MM.1S (cell line): ENCODE results near the gene HTRA1.

Source experiments
- EZH2 ChIP-seq: fragments of 300-600 bp; sonication (generic); optimal IDR thresholded peaks from 2 replicates; pipeline ENCODE3; 2017; ENCODE audit warnings: low read depth, mild to moderate bottlenecking, antibody characterized with exemption, low read length, mixed read lengths
- TF ChIP-seq, protein P1 (sequence below): fragments of 300-600 bp; sonication (generic); IDR thresholded peaks from 2 replicates; pipeline ENCODE4 v1.5.1; 2016; ENCODE audit warnings: antibody characterized with exemption, low read length, mixed read lengths

DNA sequence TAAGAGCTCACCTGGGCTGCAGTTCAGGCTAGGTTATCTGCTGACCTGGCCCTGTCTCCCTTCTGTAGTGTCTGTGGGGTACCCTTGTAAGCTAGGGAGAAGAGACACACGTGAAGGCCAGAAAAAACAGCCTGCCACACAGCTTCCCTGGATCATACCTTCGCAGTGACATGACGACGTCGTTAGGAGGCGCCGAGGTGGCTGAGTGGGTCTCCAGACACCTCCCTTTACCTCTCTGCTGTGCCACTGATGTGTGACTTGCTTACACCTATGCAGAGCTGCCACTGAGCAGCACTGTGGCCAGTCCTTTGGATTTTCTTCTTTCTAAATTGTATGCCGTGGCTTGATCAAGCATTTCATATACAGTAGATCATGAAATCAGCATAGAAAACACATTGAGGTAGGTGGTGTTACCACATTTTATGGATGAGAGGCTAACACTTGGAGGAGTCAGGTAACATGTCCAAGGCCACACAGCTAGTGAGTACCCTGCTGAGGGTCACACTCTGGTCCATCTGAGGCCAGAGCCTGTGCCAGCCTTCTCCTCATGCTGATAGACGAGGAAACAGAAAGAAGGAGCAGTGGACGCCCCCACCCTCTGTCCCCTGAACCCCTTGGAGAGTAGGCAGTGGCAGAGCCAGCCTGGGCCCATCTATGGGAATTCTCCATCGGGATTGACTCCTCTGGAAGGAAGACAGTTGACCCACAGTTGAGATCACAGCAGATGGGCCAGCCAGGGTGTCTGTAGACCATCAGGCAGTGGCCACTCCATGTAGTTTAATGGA is 23.1 kb downstream of the HTRA1 start:
- TF ChIP-seq, protein P1, sequence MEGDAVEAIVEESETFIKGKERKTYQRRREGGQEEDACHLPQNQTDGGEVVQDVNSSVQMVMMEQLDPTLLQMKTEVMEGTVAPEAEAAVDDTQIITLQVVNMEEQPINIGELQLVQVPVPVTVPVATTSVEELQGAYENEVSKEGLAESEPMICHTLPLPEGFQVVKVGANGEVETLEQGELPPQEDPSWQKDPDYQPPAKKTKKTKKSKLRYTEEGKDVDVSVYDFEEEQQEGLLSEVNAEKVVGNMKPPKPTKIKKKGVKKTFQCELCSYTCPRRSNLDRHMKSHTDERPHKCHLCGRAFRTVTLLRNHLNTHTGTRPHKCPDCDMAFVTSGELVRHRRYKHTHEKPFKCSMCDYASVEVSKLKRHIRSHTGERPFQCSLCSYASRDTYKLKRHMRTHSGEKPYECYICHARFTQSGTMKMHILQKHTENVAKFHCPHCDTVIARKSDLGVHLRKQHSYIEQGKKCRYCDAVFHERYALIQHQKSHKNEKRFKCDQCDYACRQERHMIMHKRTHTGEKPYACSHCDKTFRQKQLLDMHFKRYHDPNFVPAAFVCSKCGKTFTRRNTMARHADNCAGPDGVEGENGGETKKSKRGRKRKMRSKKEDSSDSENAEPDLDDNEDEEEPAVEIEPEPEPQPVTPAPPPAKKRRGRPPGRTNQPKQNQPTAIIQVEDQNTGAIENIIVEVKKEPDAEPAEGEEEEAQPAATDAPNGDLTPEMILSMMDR: no peak
- no peak for TF ChIP-seq EZH2
